DND-41 (cell line): ENCODE results near the gene TFDP2.

Experiments used
- CTCF ChIP-seq: IDR thresholded peaks from 2 replicates; pipeline ENCODE4 v1.5.1; 2012; ENCODE audit warnings: borderline replicate concordance, low read length, moderate library complexity, mild to moderate bottlenecking; ENCODE audit not compliant: poor library complexity, severe bottlenecking; ENCODE audit errors: extremely low read depth
- EZH2 ChIP-seq: IDR thresholded peaks from 3 replicates; pipeline ENCODE4 v1.6.1; 2012; ENCODE audit warnings: borderline replicate concordance, low read depth, mild to moderate bottlenecking, moderate library complexity, low read length, inconsistent platforms; ENCODE audit not compliant: severe bottlenecking

GRCh38 chr3:142168514-142168913, 19.2 kb upstream of the TFDP2 start:
- TF ChIP-seq EZH2 (no peak), CTCF (no peak)
